Left cardiac atrium (tissue), 4 donors: ENCODE results near the gene GPR179. TPM values are rescaled to one million over a fixed set of nuclear protein-coding genes. Genes with fewer than 3 reads are reported as not detected.
"Not testable (repeated sequence)": the region's sequence is repeated elsewhere in the genome, so short reads cannot be mapped to it uniquely, and the experiment has no call there.

Experiments used
- ATAC-seq, 2 donors: fragments of 200-7000 bp; cut with Tn5 transposase; one replicate each; pipeline ENCODE4 v1.9.1; 2020; ENCODE audit warnings: mild to moderate bottlenecking in 2 of 2, moderate library complexity in 2 of 2
- DNase-seq: peaks from one replicate; pipeline ENCODE4 v3.0.0-alpha.2; 2020
- intact Hi-C, 2 donors: fragments of 100-400 bp; cut with DNase I; formaldehyde crosslinking; loops; one replicate each; pipeline versions ENCODE4 v1.14.1 to v1.15.1; 2022 to 2023
- total RNA-seq, 2 donors: library from RNA; stranded (reverse); fragmentation: NEBNext Ultra II Directional; extraction: Animal tissue kit (Norgen Biotek cat#: 25700); gene quantifications; one replicate each; pipeline ENCODE4 v1.2.1, GENCODE V29; 2021
- donor health status: DM: no; HTN: yes; CAD: no.
- donor health status: DM: no; HTN: yes; CAD: no; lungs with severe emphysema.
- donor health status: DM: yes; HTN: yes; CAD: no.
- donor health status: Dilated cardiomyopathy.

GPR179 gene
- total RNA-seq, 2 donors from 2014 or later: 0.09 TPM; not detected in 1

GRCh38 chr17:38329284-38329683, 14.5 kb downstream of the GPR179 start:
- intact Hi-C loops: no loop called here
- DNase-seq: no peak
- ATAC-seq: no peak

- intact Hi-C loops: no loop called here
- no peak for ATAC-seq
- no peak for DNase-seq
These were observed 15.1 kb downstream of the GPR179 start for GRCh38 chr17:38328620-38329019.

DNA sequence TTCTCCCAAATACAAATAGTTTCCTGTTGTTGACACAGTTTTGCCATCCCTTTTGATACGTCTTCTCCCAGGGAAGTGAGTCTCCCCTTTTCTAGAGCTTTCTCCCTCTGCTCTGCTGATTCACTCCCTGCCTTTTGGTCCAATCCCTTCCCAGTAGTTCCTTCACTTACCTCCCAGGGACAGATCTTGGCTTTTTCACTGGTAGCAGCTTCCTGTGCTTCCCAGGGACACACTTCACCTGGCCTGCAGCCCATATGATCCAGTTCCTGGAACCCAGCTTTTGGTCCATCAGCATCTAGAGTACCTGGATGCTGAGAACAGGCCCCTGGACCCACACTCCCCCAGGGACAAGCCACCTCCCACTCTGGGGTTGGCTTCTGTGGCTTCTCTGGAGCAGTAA, 15.8 kb downstream of the GPR179 start:
- DNase-seq: no peak
- ATAC-seq: no peak
- intact Hi-C loops: no loop called here

- DNase-seq (no peak), ATAC-seq (peak in 1 of 2 donors; percentile 53)
- intact Hi-C loops: no loop called here
These were observed 16.6 kb downstream of the GPR179 start for GRCh38 chr17:38326996-38327792.

GRCh38 chr17:38325221-38325851, 18.4 kb downstream of the GPR179 start:
- intact Hi-C loops: no loop called here
- ATAC-seq: no peak
- no peak for DNase-seq

DNA sequence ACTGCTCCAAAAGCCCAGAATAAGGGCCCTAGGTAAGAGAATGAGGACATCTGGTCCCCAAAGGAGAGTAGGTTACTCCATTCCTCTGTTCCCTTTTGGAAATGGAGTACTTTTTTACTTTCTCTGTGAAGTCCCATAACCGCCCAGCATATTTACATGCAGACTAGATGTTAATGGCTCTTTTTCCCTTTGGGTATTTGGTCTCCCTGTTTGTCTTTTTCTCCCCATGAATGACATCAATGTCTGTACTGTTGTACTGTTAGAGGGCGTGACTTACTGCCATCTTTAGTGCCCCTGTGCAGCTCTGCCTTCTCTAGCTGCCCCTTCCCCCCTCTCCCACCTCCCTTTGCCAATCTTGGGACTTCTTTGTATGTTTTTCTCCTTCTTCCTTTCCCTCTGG, 19.0 kb downstream of the GPR179 start:
- DNase-seq (no peak), ATAC-seq (no peak)
- intact Hi-C loops: no loop called here

DNA sequence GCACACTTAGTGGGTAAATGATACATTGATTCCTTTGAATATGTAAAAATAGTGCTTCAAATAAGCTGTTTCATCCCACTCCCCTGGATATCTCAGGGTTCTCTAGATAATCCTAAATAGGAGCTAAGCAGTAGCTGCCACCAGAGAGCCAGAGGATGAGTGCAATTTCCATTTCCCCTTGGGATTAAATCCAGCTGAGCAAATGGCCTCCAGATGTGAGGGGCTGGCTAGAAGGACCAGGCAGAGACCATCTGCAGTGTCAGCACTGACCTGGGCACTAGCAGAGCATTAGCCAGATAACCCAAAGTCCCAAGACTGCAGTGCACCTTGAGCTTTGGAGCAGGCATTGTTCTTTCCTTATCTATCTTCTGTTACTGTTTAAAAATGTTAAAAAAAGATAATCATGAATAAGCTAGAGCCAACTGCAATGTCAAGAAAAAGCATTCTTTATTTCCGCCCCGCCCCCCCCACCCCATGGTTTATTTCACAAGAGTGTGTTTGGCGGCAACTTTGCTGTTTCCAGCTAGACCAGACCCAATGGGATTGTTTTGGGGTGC, 19.5 kb downstream of the GPR179 start:
- DNase-seq: no peak
- intact Hi-C loops: no loop called here
- ATAC-seq: no peak

- intact Hi-C loops: no loop called here
- no peak for DNase-seq
- no peak for ATAC-seq
These were observed 20.9 kb downstream of the GPR179 start for GRCh38 chr17:38322897-38323296.

GRCh38 chr17:38322156-38322779, 21.5 kb downstream of the GPR179 start:
- DNase-seq (peak; percentile 68), ATAC-seq (peak; percentile 47 to 70)
- intact Hi-C loops: no loop called here

DNA sequence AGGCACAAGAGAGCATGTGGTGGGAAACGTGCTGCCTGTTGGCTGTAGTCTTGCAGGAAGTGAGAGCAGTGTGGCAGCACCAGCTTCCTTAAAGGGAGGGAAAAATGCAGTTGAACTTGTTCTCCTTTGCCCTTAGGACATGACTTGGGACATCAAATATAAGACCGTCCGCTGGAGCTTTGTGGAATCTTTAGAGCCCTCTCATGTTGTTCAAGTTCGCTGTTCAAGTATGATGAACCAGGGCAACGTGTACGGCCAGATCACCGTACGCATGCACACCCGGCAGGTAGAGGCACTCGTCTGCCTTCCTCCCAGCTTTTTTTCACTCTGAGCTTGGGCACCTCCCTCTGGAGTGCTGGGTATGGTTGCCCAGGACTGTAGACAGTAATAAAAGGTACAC, 23.3 kb downstream of the GPR179 start:
- no peak for DNase-seq
- no peak for ATAC-seq
- intact Hi-C loops: no loop called here

DNA sequence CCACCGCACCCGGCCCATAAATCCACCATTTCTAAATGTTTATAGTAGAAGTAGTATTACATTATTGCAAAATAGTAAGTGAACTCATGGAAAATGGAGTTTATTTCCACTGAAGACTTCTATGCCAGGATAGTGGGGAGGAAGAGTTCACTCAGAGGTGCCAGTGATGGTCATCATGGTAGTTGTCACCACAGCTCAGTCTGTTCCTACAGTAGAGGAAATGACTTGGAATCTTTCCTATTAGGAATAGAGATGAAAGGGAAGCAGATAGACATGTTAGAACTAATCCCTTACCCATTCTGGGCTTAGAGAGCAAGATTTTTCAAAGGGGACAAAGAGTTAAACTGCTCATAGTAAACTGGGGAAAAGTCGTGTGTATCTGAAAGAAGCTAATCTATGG, 26.7 kb downstream of the GPR179 start:
- ATAC-seq (no peak), DNase-seq (no peak)
- intact Hi-C loops: no loop called here

GRCh38 chr17:38315497-38315896, 28.3 kb downstream of the GPR179 start:
- intact Hi-C loops: no loop called here
- ATAC-seq: no peak
- DNase-seq: no peak

DNA sequence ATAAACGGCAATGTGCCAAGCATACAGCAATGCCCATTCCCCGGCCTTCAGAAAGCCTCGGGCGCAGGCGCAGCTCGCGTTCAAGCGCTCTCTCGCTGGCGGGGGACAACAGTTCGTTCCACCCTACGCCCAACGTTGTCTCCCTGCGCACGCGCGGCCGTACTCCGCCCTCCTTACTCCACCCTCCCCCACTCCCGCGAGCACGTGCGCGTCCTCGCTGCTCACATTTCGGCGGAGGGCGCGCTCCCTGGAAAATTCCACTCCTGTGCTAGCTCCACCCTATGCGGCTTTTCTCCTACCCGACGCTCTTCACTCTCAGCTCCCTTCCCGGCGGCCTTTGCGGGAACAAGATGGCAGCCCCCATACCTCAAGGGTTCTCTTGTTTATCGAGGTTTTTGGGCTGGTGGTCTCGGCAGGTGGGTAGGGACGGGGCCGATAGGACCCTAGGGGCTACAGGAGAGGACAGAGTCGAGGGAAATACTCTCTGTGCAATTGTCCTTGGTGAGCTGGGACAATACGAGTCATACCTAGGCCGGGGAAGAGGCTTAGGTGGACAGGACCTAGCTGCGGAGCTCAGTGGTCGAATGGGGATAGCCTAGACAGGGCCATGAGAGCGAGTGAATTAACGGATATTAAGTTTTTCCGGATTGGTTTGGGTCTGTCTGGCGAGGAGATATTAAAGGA, 46.8 kb downstream of the GPR179 start, which contains the start of gene MRPL45:
Gene MRPL45, plus strand, starts transcription at position 335 of the 684 bp plus-strand sequence. Its CDS starts 16 bp downstream, at position 351.
- peak; percentile 97 for DNase-seq
- intact Hi-C loops: not testable (repeated sequence)
- ATAC-seq: peak; percentile 99 to 100

DNA sequence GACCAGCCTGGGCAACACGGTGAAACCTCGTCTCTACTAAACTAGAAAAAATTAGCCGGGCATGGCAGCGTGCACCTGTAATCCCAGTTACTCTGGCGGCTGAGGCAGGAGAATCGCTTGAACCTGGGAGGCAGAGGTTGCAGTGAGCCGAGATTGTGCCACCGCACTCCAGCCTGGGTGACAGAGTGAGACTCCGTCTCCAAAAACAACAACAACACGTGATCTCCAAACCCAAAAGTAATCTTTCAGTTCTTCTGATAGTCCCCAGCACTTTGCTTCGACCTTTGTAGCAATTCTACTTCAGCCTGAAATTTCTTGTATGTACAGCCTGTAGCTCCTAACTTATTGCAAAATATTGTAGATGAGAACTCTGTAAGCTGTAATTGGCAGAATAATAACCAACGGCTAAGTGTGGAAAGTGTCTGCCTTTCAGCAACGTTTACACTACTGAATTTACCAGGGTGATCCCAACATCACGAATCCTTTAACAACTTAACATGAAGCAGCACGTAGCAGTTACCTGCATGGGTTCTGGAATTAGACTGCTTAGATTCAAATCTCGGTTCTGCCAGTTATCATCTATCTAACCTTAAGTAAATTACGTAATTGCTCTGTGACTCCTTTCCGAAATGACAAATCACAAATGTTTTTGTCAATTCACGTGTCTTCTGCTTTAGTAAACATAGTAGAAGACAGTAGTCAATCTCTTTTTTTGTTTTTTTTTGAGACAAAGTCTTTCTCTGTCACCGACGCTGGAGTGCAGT, 48.0 kb downstream of the GPR179 start:
- ATAC-seq, intact Hi-C loops, DNase-seq: not testable (repeated sequence)

- intact Hi-C loops, DNase-seq, ATAC-seq: not testable (repeated sequence)
These were observed 54.0 kb downstream of the GPR179 start for GRCh38 chr17:38289760-38290159.

DNA sequence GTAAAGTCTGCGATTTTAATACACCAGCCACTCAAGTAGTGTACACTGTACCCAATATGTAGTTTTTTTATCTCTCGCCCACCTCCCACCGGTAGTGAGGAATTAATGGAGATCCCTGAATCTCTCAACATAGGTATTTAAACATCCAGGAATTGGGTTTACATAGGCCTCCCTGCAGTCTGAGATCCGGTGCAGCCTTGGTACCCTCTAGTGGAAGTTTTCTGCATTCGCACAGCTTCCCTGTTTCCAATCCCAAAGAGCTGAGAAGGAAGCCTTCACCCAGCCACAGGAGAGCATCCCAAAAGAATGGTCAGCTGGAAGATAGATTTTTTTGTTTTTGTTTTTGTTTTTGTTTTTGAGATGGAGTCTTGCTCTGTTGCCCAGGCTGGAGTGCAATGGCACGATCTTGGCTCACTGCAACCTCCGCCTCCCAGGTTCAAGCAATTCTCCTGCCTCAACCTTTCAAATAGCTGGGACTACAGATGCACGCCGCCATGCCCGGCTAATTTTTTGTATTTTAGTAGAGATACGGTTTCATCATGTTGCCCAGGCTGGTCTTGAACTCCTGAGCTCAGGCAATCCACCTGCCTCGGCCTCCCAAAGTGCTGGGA, 55.4 kb downstream of the GPR179 start:
- intact Hi-C loops, DNase-seq: not testable (repeated sequence)

GRCh38 chr17:38286501-38287091, 57.2 kb downstream of the GPR179 start:
- intact Hi-C loops: not testable (repeated sequence)
- DNase-seq: peak; percentile 27

More for the DNA sequence above, 55.4 kb downstream of the GPR179 start:
- ATAC-seq: peak in 1 of 2 donors; percentile 32

GRCh38 chr17:38285994-38286393, 57.8 kb downstream of the GPR179 start:
- DNase-seq, intact Hi-C loops, ATAC-seq: not testable (repeated sequence)

More at GRCh38 chr17:38286501-38287091, 57.2 kb downstream of the GPR179 start:
- peak; percentile 96 to 99 for ATAC-seq
